ENCODE results near the gene FOXP4.

FOXP4 gene

DNA sequence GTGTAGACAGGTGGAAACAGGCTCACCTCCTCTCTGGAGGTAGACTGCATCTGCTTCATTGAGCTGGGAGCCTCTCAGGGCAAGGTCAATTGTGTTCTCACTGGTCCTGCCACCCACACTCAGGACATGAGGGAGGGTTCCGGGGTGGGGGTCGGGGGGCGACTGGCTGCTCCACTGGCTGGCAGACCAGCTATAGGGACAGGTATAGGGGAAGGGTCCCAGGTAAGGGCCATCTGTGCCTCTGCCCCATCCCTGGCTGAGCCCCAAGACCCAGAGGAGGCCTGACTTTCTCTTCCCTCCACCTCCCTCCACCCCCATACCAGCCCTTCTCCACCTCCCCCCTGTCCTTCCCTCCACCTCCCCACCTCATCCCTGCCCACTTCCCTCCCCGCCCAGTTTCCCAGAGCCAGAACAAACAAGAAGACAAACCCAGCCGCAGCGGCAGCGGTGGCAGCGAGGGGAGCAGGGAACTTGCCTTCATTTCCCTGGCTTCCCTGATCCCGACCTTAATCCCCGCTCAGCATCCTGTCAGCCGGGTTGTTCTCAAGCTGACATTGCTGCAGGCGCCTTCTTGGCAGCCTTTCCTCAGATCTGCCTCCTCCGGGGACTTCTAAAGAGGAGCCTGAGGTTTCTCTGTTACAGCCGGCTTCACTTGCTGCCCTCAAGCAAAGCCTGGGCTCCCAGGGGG is 18.3 kb upstream of the FOXP4 start:
- no peak overlapping the region for H3K4me3 ChIP-seq (ENCODE audit: low read depth, low read length)
- DNase-seq (ENCODE audit: low read depth, low spot score): no peak
- TF ChIP-seq, protein P1, sequence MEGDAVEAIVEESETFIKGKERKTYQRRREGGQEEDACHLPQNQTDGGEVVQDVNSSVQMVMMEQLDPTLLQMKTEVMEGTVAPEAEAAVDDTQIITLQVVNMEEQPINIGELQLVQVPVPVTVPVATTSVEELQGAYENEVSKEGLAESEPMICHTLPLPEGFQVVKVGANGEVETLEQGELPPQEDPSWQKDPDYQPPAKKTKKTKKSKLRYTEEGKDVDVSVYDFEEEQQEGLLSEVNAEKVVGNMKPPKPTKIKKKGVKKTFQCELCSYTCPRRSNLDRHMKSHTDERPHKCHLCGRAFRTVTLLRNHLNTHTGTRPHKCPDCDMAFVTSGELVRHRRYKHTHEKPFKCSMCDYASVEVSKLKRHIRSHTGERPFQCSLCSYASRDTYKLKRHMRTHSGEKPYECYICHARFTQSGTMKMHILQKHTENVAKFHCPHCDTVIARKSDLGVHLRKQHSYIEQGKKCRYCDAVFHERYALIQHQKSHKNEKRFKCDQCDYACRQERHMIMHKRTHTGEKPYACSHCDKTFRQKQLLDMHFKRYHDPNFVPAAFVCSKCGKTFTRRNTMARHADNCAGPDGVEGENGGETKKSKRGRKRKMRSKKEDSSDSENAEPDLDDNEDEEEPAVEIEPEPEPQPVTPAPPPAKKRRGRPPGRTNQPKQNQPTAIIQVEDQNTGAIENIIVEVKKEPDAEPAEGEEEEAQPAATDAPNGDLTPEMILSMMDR (IDR thresholded peaks at IDR 0.05; ENCODE audit: insufficient read depth, low read length, missing control alignments): no peak
- ChIA-PET CTCF (interaction anchor here (1.4 kb wide), 1 partner anchor 10 kb away, joined by 3 read pairs; no protein-coding TSS in a partner anchor), POLR2A (no interaction called here)

- CTCF ChIA-PET: interaction anchor here (1.4 kb wide), 1 partner anchor 10 kb away, joined by 3 read pairs; no protein-coding TSS in a partner anchor
- POLR2A ChIA-PET: no interaction called here
- no peak for DNase-seq (ENCODE audit: low read depth, low spot score)
- TF ChIP-seq, protein P1 (IDR thresholded peaks at IDR 0.05; ENCODE audit: insufficient read depth, low read length, missing control alignments): no peak
- no peak overlapping the region for H3K4me3 ChIP-seq (ENCODE audit: low read depth, low read length)
Measured at GRCh38 chr6:41528409-41528963, 17.7 kb upstream of the FOXP4 start.

DNA sequence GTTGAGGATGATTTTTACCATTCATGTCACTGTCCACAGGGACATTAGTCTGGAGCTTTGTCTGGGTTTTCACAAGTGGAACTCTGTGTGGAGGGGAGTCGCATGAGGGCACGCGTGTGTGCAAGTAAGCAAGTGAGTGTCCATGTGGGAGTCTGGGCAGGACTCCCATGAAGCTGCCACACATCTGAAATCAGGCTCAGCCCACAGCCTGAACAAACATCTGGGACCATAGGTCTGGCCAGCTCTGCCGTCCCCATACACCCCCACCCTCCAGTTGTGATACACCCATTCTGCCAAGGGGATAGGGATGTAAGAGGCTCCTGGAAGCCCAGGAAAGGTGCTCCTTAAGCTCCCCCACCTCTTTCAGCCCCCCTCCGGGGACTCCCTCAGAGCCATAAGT is 17.1 kb upstream of the FOXP4 start:
- ChIA-PET CTCF (interaction anchor here (1.4 kb wide), 1 partner anchor 9 kb away, joined by 3 read pairs; no protein-coding TSS in a partner anchor), POLR2A (no interaction called here)
- H3K4me3 ChIP-seq (ENCODE audit: low read depth, low read length): no peak overlapping the region
- TF ChIP-seq, protein P1 (IDR thresholded peaks at IDR 0.05; ENCODE audit: insufficient read depth, low read length, missing control alignments): no peak
- DNase-seq (ENCODE audit: low read depth, low spot score): no peak

GRCh38 chr6:41529970-41530369 is 16.2 kb upstream of the FOXP4 start:
- POLR2A ChIA-PET: no interaction called here
- CTCF ChIA-PET: no interaction called here
- DNase-seq (ENCODE audit: low read depth, low spot score): no peak
- TF ChIP-seq, protein P1 (IDR thresholded peaks at IDR 0.05; ENCODE audit: insufficient read depth, low read length, missing control alignments): no peak
- H3K4me3 ChIP-seq (ENCODE audit: low read depth, low read length): no peak overlapping the region

DNA sequence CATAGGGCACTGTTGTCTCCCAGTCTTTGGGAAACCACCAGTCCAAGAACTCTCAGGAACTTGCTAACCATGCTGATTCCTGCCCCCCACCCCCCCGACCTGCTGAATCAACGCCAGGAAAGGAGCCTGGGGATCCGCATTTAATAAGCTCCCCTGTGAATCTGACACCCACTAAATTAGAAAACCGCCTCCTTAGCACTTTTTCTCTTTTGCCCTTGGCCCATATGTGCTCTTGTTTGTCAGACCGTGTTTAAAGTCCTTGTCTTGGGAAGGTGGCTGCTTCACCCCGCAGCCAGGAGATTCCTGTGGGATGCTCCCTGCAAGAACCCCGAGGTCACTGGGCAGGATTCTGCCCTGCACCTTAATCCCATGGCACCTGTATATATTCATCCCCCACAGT is 15.7 kb upstream of the FOXP4 start:
- ChIA-PET CTCF (no interaction called here), POLR2A (no interaction called here)
- TF ChIP-seq, protein P1 (IDR thresholded peaks at IDR 0.05; ENCODE audit: insufficient read depth, low read length, missing control alignments): no peak
- no peak overlapping the region for H3K4me3 ChIP-seq (ENCODE audit: low read depth, low read length)
- DNase-seq (ENCODE audit: low read depth, low spot score): no peak

- POLR2A ChIA-PET: no interaction called here
- CTCF ChIA-PET: no interaction called here
- no peak for DNase-seq (ENCODE audit: low read depth, low spot score)
Measured at GRCh38 chr6:41531016-41531415, 15.2 kb upstream of the FOXP4 start.

More at GRCh38 chr6:41531016-41531415, 15.2 kb upstream of the FOXP4 start:
- TF ChIP-seq, protein P1 (IDR thresholded peaks at IDR 0.05; ENCODE audit: insufficient read depth, low read length, missing control alignments): no peak
- no peak overlapping the region for H3K4me3 ChIP-seq (ENCODE audit: low read depth, low read length)

Measured in AG04449 (cell line).